HG03521 (cell line): ENCODE measurements around the gene FHIT.

Source experiments
- ATAC-seq: cut with Tn5 transposase; IDR thresholded peaks from one replicate; pipeline ENCODE4 v1.9.1; 2021; ENCODE audit warnings: mild to moderate bottlenecking, moderate library complexity; ENCODE audit not compliant: unreplicated experiment

FHIT gene

GRCh38 chr3:60531759-60532158, 719.5 kb downstream of the FHIT start:
- no peak for ATAC-seq

- peak; percentile 72 for ATAC-seq
Observed at GRCh38 chr3:60528651-60529050, 722.6 kb downstream of the FHIT start.

- no peak for ATAC-seq
Observed at GRCh38 chr3:60523536-60523935, 727.7 kb downstream of the FHIT start.

- ATAC-seq, result no peak
Observed at GRCh38 chr3:60517134-60517533, 734.1 kb downstream of the FHIT start.

GRCh38 chr3:60514866-60515265, 736.4 kb downstream of the FHIT start:
- no peak for ATAC-seq

- ATAC-seq, result no peak
Observed at GRCh38 chr3:60514085-60514649, 737.1 kb downstream of the FHIT start.

GRCh38 chr3:60513241-60513640, 738.0 kb downstream of the FHIT start:
- ATAC-seq, result no peak

GRCh38 chr3:60512506-60512905, 738.7 kb downstream of the FHIT start:
- no peak for ATAC-seq

GRCh38 chr3:60509471-60509870, 741.8 kb downstream of the FHIT start:
- no peak for ATAC-seq

GRCh38 chr3:60504827-60505457, 746.3 kb downstream of the FHIT start:
- no peak for ATAC-seq

GRCh38 chr3:60501314-60501713, 749.9 kb downstream of the FHIT start:
- ATAC-seq, result no peak

GRCh38 chr3:60497902-60498301, 753.4 kb downstream of the FHIT start:
- no peak for ATAC-seq

- ATAC-seq, result no peak
Observed at GRCh38 chr3:60490992-60491391, 760.3 kb downstream of the FHIT start.

GRCh38 chr3:60475096-60475495, 776.2 kb downstream of the FHIT start:
- ATAC-seq, result no peak

GRCh38 chr3:60469481-60469880, 781.8 kb downstream of the FHIT start:
- ATAC-seq, result no peak

GRCh38 chr3:60463685-60464084, 787.6 kb downstream of the FHIT start:
- no peak for ATAC-seq

GRCh38 chr3:60461267-60461666, 790.0 kb downstream of the FHIT start:
- no peak for ATAC-seq

GRCh38 chr3:60456180-60456579, 795.1 kb downstream of the FHIT start:
- ATAC-seq, result no peak

- no peak for ATAC-seq
Observed at GRCh38 chr3:60453326-60453725, 797.9 kb downstream of the FHIT start.

- ATAC-seq, result no peak
Observed at GRCh38 chr3:60448696-60449095, 802.6 kb downstream of the FHIT start.

- no peak for ATAC-seq
Observed at GRCh38 chr3:60445446-60445845, 805.8 kb downstream of the FHIT start.

GRCh38 chr3:60444898-60445437, 806.3 kb downstream of the FHIT start:
- no peak for ATAC-seq

- ATAC-seq, result no peak
Observed at GRCh38 chr3:60440869-60441268, 810.4 kb downstream of the FHIT start.
